GM19099 (cell line): ENCODE data around the gene CASP3.

Experiments used
- POLR2A ChIP-seq: IDR thresholded peaks from 3 replicates; pipeline ENCODE4 v1.6.1; 2011; ENCODE audit warnings: low read depth; ENCODE audit not compliant: insufficient read length; ENCODE audit errors: extremely low read depth

The CASP3 gene

DNA sequence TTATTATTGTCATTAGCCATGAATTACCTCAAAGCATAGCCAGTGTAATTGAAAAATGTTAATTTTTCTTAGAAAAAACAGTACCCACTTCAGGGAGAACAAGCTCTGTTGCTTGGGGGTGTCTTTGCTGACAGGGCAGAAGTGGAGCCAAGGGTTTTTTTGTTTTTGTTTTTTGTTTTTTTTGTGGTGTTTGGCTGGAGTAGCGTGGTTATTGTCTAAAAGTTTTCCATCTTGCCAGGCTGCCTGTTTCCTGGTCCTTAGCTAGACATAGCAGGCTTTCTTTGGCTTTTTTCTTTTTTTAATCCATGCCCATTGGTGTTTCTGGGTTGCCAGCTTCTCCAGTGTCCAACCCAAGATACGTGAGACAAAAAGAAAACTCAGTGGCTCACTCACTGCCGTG, 61.5 kb downstream of the CASP3 start:
- no peak for TF ChIP-seq POLR2A

GRCh38 chr4:184587221-184587620, 62.0 kb downstream of the CASP3 start:
- TF ChIP-seq POLR2A, result no peak

DNA sequence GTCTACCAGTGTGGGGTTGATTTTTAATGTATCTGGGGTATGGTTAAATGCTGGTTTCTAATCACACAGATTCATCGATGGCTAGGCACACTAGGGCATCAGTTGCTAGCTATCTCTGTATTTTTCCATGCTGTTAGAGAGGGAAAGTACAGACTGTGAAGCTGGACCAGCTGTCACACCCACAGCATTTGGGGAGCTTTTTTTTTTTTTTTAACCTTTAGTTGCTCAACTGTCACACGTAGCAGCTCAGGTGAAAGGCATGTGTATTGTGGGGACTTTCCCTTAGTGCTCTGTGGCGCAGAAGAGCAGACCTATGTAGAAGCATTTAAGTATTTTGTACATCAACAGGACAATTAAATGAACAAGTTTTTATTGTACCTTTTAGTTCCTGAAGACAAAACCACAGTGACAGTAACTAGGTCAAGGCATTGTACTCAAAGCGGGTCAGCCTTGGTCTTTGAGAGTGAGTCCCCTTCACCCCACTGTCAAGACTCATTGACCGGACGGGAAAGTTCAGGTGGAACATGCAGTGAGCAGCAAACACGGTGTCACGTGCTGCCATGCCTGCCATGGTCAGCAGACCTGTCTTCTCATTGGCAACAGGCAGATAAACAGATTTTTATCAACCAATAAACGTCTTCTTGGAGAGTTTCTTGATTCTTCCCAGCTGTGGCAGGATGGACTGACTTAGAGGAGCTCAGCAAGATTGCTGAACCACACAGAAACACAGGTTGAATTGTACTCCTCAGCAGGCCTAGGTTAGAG, 65.3 kb downstream of the CASP3 start:
- no peak for TF ChIP-seq POLR2A
